ENCODE results near the gene TIAM2.
"Not testable (repeated sequence)": the region's sequence is repeated elsewhere in the genome, so short reads cannot be mapped to it uniquely, and the experiment has no call there.

TIAM2 gene

GRCh38 chr6:155267411-155267810 lies 272.3 kb downstream of the TIAM2 start:
- ChIA-PET POLR2A (no interaction called here), CTCF (interaction anchor here (1.0 to 4.5 kb wide), 8 partner anchors 10 to 89 kb away, joined by 3 to 18 read pairs (median 8); no protein-coding TSS in a partner anchor)
- no peak for TF ChIP-seq CTCF (IDR thresholded peaks at IDR 0.05; ENCODE audit: control extremely low read depth, extremely low read depth, low read depth, missing control alignments)
- no peak for DNase-seq (ENCODE audit: extremely low spot score)

DNA sequence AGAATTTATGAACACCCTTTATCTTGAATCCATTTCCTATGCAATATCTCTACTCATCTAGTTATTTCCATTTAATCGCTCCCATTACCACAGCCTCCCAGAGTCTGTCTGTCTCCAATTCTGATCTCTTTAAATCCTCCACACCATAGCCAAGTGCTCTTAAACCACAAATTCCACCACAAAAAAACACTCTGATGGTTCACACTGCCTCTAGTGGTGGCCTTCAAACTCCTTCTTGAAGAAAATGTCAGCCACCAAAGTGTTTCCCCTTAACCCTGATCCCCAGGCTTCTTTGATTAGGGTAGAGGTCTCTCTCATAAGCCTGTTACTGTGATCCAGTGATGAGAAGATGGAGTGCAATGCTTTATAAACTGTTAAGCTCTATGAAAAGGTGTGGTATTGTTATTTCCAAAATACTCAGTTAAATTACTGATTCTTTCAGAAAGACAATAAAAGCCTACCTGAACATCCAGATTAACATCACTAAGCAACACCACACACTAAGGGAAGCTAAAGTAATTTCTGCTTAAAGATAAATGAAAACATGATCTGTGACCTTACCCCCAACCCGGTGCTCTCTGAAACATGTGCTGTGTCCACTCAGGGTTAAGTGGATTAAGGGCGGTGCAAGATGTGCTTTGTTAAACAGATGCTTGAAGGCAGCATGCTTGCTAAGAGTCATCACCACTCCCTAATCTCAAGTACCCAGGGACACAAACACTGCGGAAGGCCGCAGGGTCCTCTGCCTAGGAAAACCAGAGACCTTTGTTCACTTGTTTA lies 273.2 kb downstream of the TIAM2 start:
- POLR2A ChIA-PET; DNase-seq (ENCODE audit: extremely low spot score): not testable (repeated sequence)
- peak; percentile 42 for TF ChIP-seq CTCF (IDR thresholded peaks at IDR 0.05; ENCODE audit: control extremely low read depth, extremely low read depth, low read depth, missing control alignments)
- CTCF ChIA-PET: interaction anchor here (0.6 to 4.5 kb wide), 13 partner anchors 8 to 94 kb away, joined by 3 to 18 read pairs (median 4); no protein-coding TSS in a partner anchor

- TF ChIP-seq CTCF (IDR thresholded peaks at IDR 0.05; ENCODE audit: control extremely low read depth, extremely low read depth, low read depth, missing control alignments): no peak
- no peak for DNase-seq (ENCODE audit: extremely low spot score)
- ChIA-PET CTCF (interaction anchor here (0.8 to 3.6 kb wide), 13 partner anchors 7 to 341 kb away, joined by 3 to 18 read pairs (median 3); no protein-coding TSS in a partner anchor), POLR2A (no interaction called here)
Measured at GRCh38 chr6:155269765-155270164, 274.6 kb downstream of the TIAM2 start.

DNA sequence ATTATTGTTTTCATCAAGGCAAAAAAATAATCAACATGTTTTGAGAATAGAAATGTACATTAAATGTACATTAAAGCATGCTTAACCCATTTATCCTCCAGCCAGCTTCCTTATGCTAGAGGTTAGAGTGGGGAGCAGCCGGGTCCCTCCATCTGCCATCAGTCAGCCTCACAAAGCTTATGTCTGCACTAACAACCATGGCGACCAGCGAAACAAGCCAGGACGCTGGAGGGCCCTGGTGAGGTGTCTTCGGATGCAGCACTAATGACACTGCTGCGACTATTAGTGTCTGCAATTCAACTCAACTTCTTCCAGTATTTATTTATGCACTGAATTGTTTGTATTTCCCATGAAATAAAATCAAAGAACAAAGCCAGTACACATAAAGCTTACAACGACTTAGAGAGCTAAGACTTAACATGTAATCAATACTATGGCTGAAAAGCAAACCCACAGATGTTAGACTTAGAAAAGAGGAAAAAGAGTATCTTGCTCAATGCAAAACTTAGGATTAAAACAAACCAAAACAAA lies 275.5 kb downstream of the TIAM2 start:
- ChIA-PET CTCF (interaction anchor here (0.8 to 2.4 kb wide), 9 partner anchors 7 to 341 kb away, joined by 3 to 16 read pairs (median 3); no protein-coding TSS in a partner anchor), POLR2A (interaction anchor here (0.5 kb wide), 1 partner anchor 439 kb away, joined by 7 read pairs; no protein-coding TSS in a partner anchor)
- DNase-seq (ENCODE audit: extremely low spot score): no peak
- no peak for TF ChIP-seq CTCF (IDR thresholded peaks at IDR 0.05; ENCODE audit: control extremely low read depth, extremely low read depth, low read depth, missing control alignments)

- ChIA-PET CTCF (interaction anchor here (1.0 to 1.6 kb wide), 6 partner anchors 8 to 342 kb away, joined by 3 to 16 read pairs (median 3); no protein-coding TSS in a partner anchor), POLR2A (no interaction called here)
- TF ChIP-seq CTCF (IDR thresholded peaks at IDR 0.05; ENCODE audit: control extremely low read depth, extremely low read depth, low read depth, missing control alignments): no peak
- DNase-seq (ENCODE audit: extremely low spot score): no peak
Measured at GRCh38 chr6:155271145-155271544, 276.0 kb downstream of the TIAM2 start.

- no peak for DNase-seq (ENCODE audit: extremely low spot score)
- TF ChIP-seq CTCF (IDR thresholded peaks at IDR 0.05; ENCODE audit: control extremely low read depth, extremely low read depth, low read depth, missing control alignments): no peak
- ChIA-PET POLR2A (no interaction called here), CTCF (interaction anchor here (1.0 to 1.5 kb wide), 7 partner anchors 10 to 95 kb away, joined by 3 to 5 read pairs (median 3); no protein-coding TSS in a partner anchor)
Measured at GRCh38 chr6:155272353-155273232, 277.5 kb downstream of the TIAM2 start.
